Aorta (tissue), 5 donors: ENCODE data around the gene DENND2D. TPM values are rescaled to one million over a fixed set of nuclear protein-coding genes. Genes with fewer than 3 reads are reported as not detected.

Experiments
- ATAC-seq: fragments of 200-7000 bp; cut with Tn5 transposase; one replicate; pipeline ENCODE4 v1.9.1; 2022; ENCODE audit warnings: moderate library complexity; ENCODE audit not compliant: low FRiP score
- DNase-seq, 2 donors: peaks; one replicate each; pipeline ENCODE4 v3.0.0-alpha.2; 2020
- H3K27ac ChIP-seq, 2 donors: one replicate each; pipeline ENCODE4 v1.5.1; 2013; ENCODE audit warnings: low read length in 2 of 2, mild to moderate bottlenecking in 2 of 2, moderate library complexity in 2 of 2, control low read depth in 1 of 2, inconsistent platforms in 1 of 2, low read depth in 1 of 2
- H3K27me3 ChIP-seq, 2 donors: one replicate each; pipeline ENCODE4 v1.6.1; 2013; ENCODE audit warnings: control low read depth in 1 of 2, low read length in 1 of 2, mild to moderate bottlenecking in 1 of 2, moderate library complexity in 1 of 2; ENCODE audit not compliant: insufficient read depth in 2 of 2, control insufficient read depth in 1 of 2
- H3K36me3 ChIP-seq, 2 donors: one replicate each; pipeline ENCODE4 v1.6.1; 2013; ENCODE audit warnings: control low read depth in 1 of 2, low read length in 1 of 2, mild to moderate bottlenecking in 1 of 2; ENCODE audit not compliant: insufficient read depth in 2 of 2, control insufficient read depth in 1 of 2
- H3K4me1 ChIP-seq, 2 donors: one replicate each; pipeline ENCODE4 v1.6.1; 2013; ENCODE audit warnings: low read length in 2 of 2, control low read depth in 1 of 2, mild to moderate bottlenecking in 1 of 2, moderate library complexity in 1 of 2; ENCODE audit not compliant: insufficient read depth in 2 of 2, control insufficient read depth in 1 of 2
- H3K4me3 ChIP-seq, 2 donors: one replicate each; pipeline ENCODE4 v1.5.1; 2013; ENCODE audit warnings: low read length in 2 of 2, control low read depth in 1 of 2, mild to moderate bottlenecking in 1 of 2
- H3K9me3 ChIP-seq: one replicate; pipeline ENCODE4 v1.6.1; 2013; ENCODE audit warnings: mild to moderate bottlenecking, low read length; ENCODE audit not compliant: control insufficient read depth
- WGBS, 2 donors: extraction: QIAGEN DNeasy Blood & Tissue Kit; methylation state at CpG; one replicate each; pipeline ENCODE4 v1.1.7; 2013; 5-methylcytosine and 5-hydroxymethylcytosine counted together
- intact Hi-C, 2 donors: fragments of 100-400 bp; cut with DNase I; formaldehyde crosslinking; loops; one replicate each; pipeline versions ENCODE4 v1.14.2 to v1.15.0; 2022
- polyA plus RNA-seq, 2 donors: library from polyadenylated mRNA; stranded (reverse); fragments of 200-250 nt; gene quantifications; one replicate each; pipeline ENCODE4 v1.2.3, GENCODE V29; 2013
- total RNA-seq, 2 donors: library from RNA; stranded (reverse); fragmentation: NEBNext Ultra II Directional; extraction: Animal tissue kit (Norgen Biotek cat#: 25700); gene quantifications; one replicate each; pipeline ENCODE4 v1.2.1, GENCODE V29; 2021
- donor health status: healthy with polysubstance abuse.
- donor health status: Bipolar disorder and iron deficiency.
- donor health status: DM: no; HTN: no; CAD: no.
- donor health status: DM: no; HTN: no; CAD: no.
- donor health status: DM: yes; HTN: yes; CAD: no.

Gene DENND2D
- total and polyA plus RNA-seq, 4 donors, result 0.77 to 20.3 (median 15.0) TPM

- no peaks in the 10 kb centered on the region for H3K9me3 ChIP-seq
- no peak overlapping the region for H3K27ac ChIP-seq
- ATAC-seq, result no peak
- WGBS, 2 donors, result 92 to 97% methylated on average over 1 of the region's 1 CpG
- H3K36me3 ChIP-seq, result no peaks in the 10 kb centered on the region
- intact Hi-C loops, result no loop called here
- H3K27me3 ChIP-seq, result no peaks in the 10 kb centered on the region
- DNase-seq, result no peak
- no peak overlapping the region for H3K4me3 ChIP-seq
- no peaks in the 10 kb centered on the region for H3K4me1 ChIP-seq
Measured at GRCh38 chr1:111202366-111202706, 1.9 kb upstream of the DENND2D start.

- Histone ChIP-seq H3K36me3 (no peaks in the 10 kb centered on the region), H3K4me3 (no peak overlapping the region), H3K27ac (no peak overlapping the region), H3K9me3 (no peaks in the 10 kb centered on the region), H3K27me3 (no peaks in the 10 kb centered on the region), H3K4me1 (no peaks in the 10 kb centered on the region)
- DNase-seq, result no peak
- WGBS, 2 donors, result 62 to 71% methylated on average over 5 of the region's 5 CpGs
- no peak for ATAC-seq
- intact Hi-C loops, result no loop called here
Measured at GRCh38 chr1:111201275-111202090, 1.0 kb upstream of the DENND2D start.

GRCh38 chr1:111200802-111201161 lies 336 bp upstream of the DENND2D start:
- ATAC-seq, result no peak
- WGBS, 2 donors, result 82 to 84% methylated on average over 3 of the region's 3 CpGs
- no peak overlapping the region for H3K27ac ChIP-seq

GRCh38 chr1:111199329-111199728 lies 1.1 kb downstream of the DENND2D start:
- H3K9me3 ChIP-seq, result no peaks in the 10 kb centered on the region
- H3K4me3 ChIP-seq, result no peak overlapping the region
- intact Hi-C loops, result loop anchor here in 1 of 2 donors (10.0 kb wide), 1 partner anchor 55 kb away; no protein-coding TSS in a partner anchor
- DNase-seq (no peak), ATAC-seq (no peak)
- no peak overlapping the region for H3K27ac ChIP-seq
- H3K27me3 ChIP-seq, result no peaks in the 10 kb centered on the region
- H3K36me3 ChIP-seq, result no peaks in the 10 kb centered on the region
- H3K4me1 ChIP-seq, result no peaks in the 10 kb centered on the region
- 87 to 100% methylated on average over 3 of the region's 3 CpGs for WGBS, 2 donors

More at GRCh38 chr1:111200802-111201161, 336 bp upstream of the DENND2D start:
- Histone ChIP-seq H3K27me3 (no peaks in the 10 kb centered on the region), H3K9me3 (no peaks in the 10 kb centered on the region), H3K36me3 (no peaks in the 10 kb centered on the region), H3K4me3 (no peak overlapping the region), H3K4me1 (no peaks in the 10 kb centered on the region)
- intact Hi-C loops, result no loop called here
- DNase-seq, result no peak

- DNase-seq, result no peak
- Histone ChIP-seq H3K9me3 (no peaks in the 10 kb centered on the region), H3K27ac (no peak overlapping the region), H3K36me3 (no peaks in the 10 kb centered on the region), H3K4me1 (no peaks in the 10 kb centered on the region), H3K27me3 (no peaks in the 10 kb centered on the region), H3K4me3 (no peak overlapping the region)
- intact Hi-C loops, result loop anchor here in 1 of 2 donors (10.0 kb wide), 1 partner anchor 56 kb away; no protein-coding TSS in a partner anchor
- WGBS, 2 donors, result 87 to 90% methylated on average over 5 of the region's 5 CpGs
- no peak for ATAC-seq
Measured at GRCh38 chr1:111198836-111199235, 1.6 kb downstream of the DENND2D start.

- DNase-seq, result no peak
- intact Hi-C loops, result loop anchor here in 1 of 2 donors (10.0 kb wide), 1 partner anchor 57 kb away; no protein-coding TSS in a partner anchor
- 54 to 57% methylated on average over 5 to 6 of the region's 6 CpGs for whole genome bisulfite sequencing, 2 donors
- ATAC-seq, result no peak
- Histone ChIP-seq H3K4me1 (no peaks in the 10 kb centered on the region), H3K27me3 (no peaks in the 10 kb centered on the region), H3K4me3 (no peak overlapping the region), H3K36me3 (no peaks in the 10 kb centered on the region), H3K9me3 (no peaks in the 10 kb centered on the region), H3K27ac (no peak overlapping the region)
Measured at GRCh38 chr1:111197598-111198284, 2.7 kb downstream of the DENND2D start.

- H3K27me3 ChIP-seq, result no peaks in the 10 kb centered on the region
- no peak overlapping the region for H3K4me3 ChIP-seq
- no peaks in the 10 kb centered on the region for H3K4me1 ChIP-seq
- ATAC-seq, result no peak
- H3K36me3 ChIP-seq, result no peaks in the 10 kb centered on the region
- H3K27ac ChIP-seq, result no peak overlapping the region
- intact Hi-C loops, result loop anchor here in 1 of 2 donors (10.0 kb wide), 1 partner anchor 59 kb away; no protein-coding TSS in a partner anchor
- WGBS, 2 donors, result 78 to 80% methylated on average over 2 of the region's 2 CpGs
- H3K9me3 ChIP-seq, result no peaks in the 10 kb centered on the region
- DNase-seq, result no peak
Measured at GRCh38 chr1:111196213-111196612, 4.2 kb downstream of the DENND2D start.

- ATAC-seq, result no peak
- Histone ChIP-seq H3K27me3 (no peaks in the 10 kb centered on the region), H3K27ac (no peak overlapping the region)
Measured at GRCh38 chr1:111195002-111195684, 5.3 kb downstream of the DENND2D start.

More at GRCh38 chr1:111195002-111195684, 5.3 kb downstream of the DENND2D start:
- Histone ChIP-seq H3K4me3 (no peak overlapping the region), H3K4me1 (no peaks in the 10 kb centered on the region), H3K9me3 (no peaks in the 10 kb centered on the region), H3K36me3 (no peaks in the 10 kb centered on the region)
- no peak for DNase-seq
- 77 to 84% methylated on average over 4 of the region's 4 CpGs for WGBS, 2 donors
- intact Hi-C loops, result loop anchor here in 1 of 2 donors (10.0 kb wide), 1 partner anchor 60 kb away; no protein-coding TSS in a partner anchor
